Bronchial epithelial cell (primary cell): Measurements from ENCODE around the gene ITGAL. TPM values are rescaled to one million over a fixed set of nuclear protein-coding genes. Genes with fewer than 3 reads are reported as not detected.

Experiments
- DNase-seq: peaks from one replicate; pipeline ENCODE4 v3.0.0-alpha.2; 2010; ENCODE audit warnings: low read depth
- FAIRE-seq: peaks from 2 replicates; lab custom pipeline; 2011; peaks lifted over from hg19 to GRCh38; lab: Jason Lieb, UNC
- H3K27me3 ChIP-seq: 2 replicates; pipeline ENCODE4 v1.5.1; 2011; ENCODE audit warnings: low read length; ENCODE audit not compliant: control insufficient read depth, insufficient read depth
- H3K36me3 ChIP-seq: 2 replicates; pipeline ENCODE4 v1.5.1; 2011; ENCODE audit warnings: low read length; ENCODE audit not compliant: control insufficient read depth, insufficient read depth
- H3K4me3 ChIP-seq: 2 replicates; pipeline ENCODE4 v1.5.1; 2011; ENCODE audit warnings: mild to moderate bottlenecking, low read depth, low read length, control low read depth
- CTCF ChIP-seq: IDR thresholded peaks from 2 replicates; pipeline ENCODE4 v1.5.1; 2011; ENCODE audit warnings: mild to moderate bottlenecking, moderate library complexity, low read length, control low read depth, inconsistent platforms; ENCODE audit not compliant: insufficient read depth, severe bottlenecking
- total RNA-seq: library from RNA; depleted of rRNA; stranded (reverse); fragments of >200 nt; gene quantifications from 2 replicates; pipeline ENCODE4 v1.2.1, GENCODE V29; 2014

ITGAL gene
- total RNA-seq, 1 donor from 2014 or later, result not detected

- H3K27me3 ChIP-seq, result no peaks in the 10 kb centered on the region
- no peaks in the 10 kb centered on the region for H3K36me3 ChIP-seq
- H3K4me3 ChIP-seq, result peak within 1 kb of the TSS; percentile 53
- TF ChIP-seq CTCF, result no peak
- DNase-seq, result peak; percentile 94
- no peak for FAIRE-seq
These were observed 99.1 kb downstream of the ITGAL start, which contains the start of gene ZNF688 for GRCh38 chr16:30571445-30572322. Gene ZNF688 (minus strand): TSS chr16:30571714. CDS start chr16:30571629, 85 bp downstream.

Other genes with a start within 250 kb of the ITGAL start
- 0.64 and 1.1 TPM in 2 replicates for gene NPIPB13, start 224.3 kb upstream of the ITGAL start, total RNA-seq
- 37.6 and 39.8 TPM in 2 replicates for gene CD2BP2, start 117.4 kb upstream of the ITGAL start, total RNA-seq
- 13.7 and 15.6 TPM in 2 replicates for gene TBC1D10B, start 102.2 kb upstream of the ITGAL start, total RNA-seq
- not detected in 2 replicates for gene MYL11, start 97.9 kb upstream of the ITGAL start, total RNA-seq
- gene SEPTIN1, start 90.2 kb upstream of the ITGAL start, total RNA-seq, result under 0.01 TPM in 1 of 2 replicates, not detected in the other
- 11.4 and 12.9 TPM in 2 replicates for gene ZNF48, start 77.3 kb upstream of the ITGAL start, total RNA-seq
- 5.0 and 10.0 TPM in 2 replicates for gene ZNF771, start 65.1 kb upstream of the ITGAL start, total RNA-seq
- 11.5 and 30.3 TPM in 2 replicates for gene DCTPP1, start 42.7 kb upstream of the ITGAL start, total RNA-seq
- 17.4 and 32.9 TPM in 2 replicates for gene SEPHS2, start 26.9 kb upstream of the ITGAL start, total RNA-seq
- gene ZNF768, start 53.8 kb downstream of the ITGAL start, total RNA-seq, result 19.7 and 21.9 TPM in 2 replicates
- 4.4 and 6.1 TPM in 2 replicates for gene ZNF747, start 62.1 kb downstream of the ITGAL start, total RNA-seq
- gene ZNF764, start 85.6 kb downstream of the ITGAL start, total RNA-seq, result 2.4 and 2.6 TPM in 2 replicates
- 4.5 and 12.7 TPM in 2 replicates for gene ZNF688, start 99.0 kb downstream of the ITGAL start, total RNA-seq
- gene ZNF785, start 113.0 kb downstream of the ITGAL start, total RNA-seq, result 4.4 and 5.3 TPM in 2 replicates
- gene ZNF689, start 137.6 kb downstream of the ITGAL start, total RNA-seq, result 2.2 and 2.6 TPM in 2 replicates
- 2.6 and 7.8 TPM in 2 replicates for gene PRR14, start 178.2 kb downstream of the ITGAL start, total RNA-seq
- gene FBRS, start 185.7 kb downstream of the ITGAL start, total RNA-seq, result 7.9 and 13.8 TPM in 2 replicates
- gene SRCAP, start 226.4 kb downstream of the ITGAL start, total RNA-seq, result 10.0 and 13.7 TPM in 2 replicates